ENCODE results near the gene KRTCAP2. TPM values are rescaled to one million over a fixed set of nuclear protein-coding genes. Genes with fewer than 3 reads are reported as not detected.

The KRTCAP2 gene
- total RNA-seq, 6 experiments from 2014 or later: 231 to 351 (median 285) TPM

DNA sequence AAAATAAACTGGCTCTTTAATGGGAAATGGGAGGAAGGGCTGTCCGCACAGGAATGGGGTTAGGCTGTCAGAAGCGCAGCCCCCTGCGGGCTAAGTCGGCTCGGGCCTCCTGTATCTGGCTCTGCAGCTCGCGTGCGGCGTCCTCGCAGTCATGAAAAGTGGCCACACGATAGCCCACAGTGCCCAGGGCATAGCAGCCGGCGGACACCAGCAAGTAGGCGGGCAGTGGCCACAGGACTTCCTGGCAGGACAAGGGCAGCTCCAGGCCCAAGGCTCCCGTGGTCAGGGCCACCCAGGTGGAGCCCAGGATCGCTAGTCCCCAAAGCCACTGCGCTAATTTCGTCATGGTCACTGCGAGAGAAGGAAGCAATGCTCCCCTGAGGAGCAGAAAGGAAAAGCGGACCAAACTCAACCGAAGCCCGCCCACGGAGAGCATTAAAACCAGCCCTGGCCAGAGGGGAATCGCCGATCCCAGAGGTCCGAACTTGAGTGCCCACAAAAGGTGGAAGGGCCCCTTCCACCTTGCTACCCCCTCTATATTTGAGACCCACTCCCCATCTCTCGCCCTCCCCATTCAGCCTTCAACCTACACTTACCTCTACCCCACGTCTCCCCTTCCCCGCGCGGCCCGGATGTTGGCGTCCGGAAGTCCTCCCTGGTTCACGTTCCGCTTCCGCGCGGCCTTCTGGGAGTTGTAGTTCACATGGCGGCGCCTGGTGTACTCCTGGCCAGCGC lies 33.0 kb downstream of the KRTCAP2 start, which contains the start of gene DPM3:
Gene DPM3 (minus strand): TSS at position 637 of the 735 bp plus-strand sequence. CDS start 291 bp downstream, at position 346.
- H3K4me3 Mint-ChIP-seq: peak within 1 kb of the TSS; percentile 98
- H3K27me3 Mint-ChIP-seq (ENCODE audit: insufficient read depth): peaks cover 9% of the 10 kb centered on the region
- DNase-seq: peak; percentile 65
- peaks cover 29% of the 10 kb centered on the region for H3K4me1 Mint-ChIP-seq (ENCODE audit: low read depth)
- peak within 1 kb of the TSS; percentile 89 for H3K27ac Mint-ChIP-seq
- TF ChIP-seq, protein P1, sequence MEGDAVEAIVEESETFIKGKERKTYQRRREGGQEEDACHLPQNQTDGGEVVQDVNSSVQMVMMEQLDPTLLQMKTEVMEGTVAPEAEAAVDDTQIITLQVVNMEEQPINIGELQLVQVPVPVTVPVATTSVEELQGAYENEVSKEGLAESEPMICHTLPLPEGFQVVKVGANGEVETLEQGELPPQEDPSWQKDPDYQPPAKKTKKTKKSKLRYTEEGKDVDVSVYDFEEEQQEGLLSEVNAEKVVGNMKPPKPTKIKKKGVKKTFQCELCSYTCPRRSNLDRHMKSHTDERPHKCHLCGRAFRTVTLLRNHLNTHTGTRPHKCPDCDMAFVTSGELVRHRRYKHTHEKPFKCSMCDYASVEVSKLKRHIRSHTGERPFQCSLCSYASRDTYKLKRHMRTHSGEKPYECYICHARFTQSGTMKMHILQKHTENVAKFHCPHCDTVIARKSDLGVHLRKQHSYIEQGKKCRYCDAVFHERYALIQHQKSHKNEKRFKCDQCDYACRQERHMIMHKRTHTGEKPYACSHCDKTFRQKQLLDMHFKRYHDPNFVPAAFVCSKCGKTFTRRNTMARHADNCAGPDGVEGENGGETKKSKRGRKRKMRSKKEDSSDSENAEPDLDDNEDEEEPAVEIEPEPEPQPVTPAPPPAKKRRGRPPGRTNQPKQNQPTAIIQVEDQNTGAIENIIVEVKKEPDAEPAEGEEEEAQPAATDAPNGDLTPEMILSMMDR (IDR thresholded peaks at IDR 0.05): no peak
- H3K36me3 Mint-ChIP-seq (ENCODE audit: low read depth): peaks cover 14% of the 10 kb centered on the region
- H3K9me3 Mint-ChIP-seq: no peaks in the 10 kb centered on the region

DNA sequence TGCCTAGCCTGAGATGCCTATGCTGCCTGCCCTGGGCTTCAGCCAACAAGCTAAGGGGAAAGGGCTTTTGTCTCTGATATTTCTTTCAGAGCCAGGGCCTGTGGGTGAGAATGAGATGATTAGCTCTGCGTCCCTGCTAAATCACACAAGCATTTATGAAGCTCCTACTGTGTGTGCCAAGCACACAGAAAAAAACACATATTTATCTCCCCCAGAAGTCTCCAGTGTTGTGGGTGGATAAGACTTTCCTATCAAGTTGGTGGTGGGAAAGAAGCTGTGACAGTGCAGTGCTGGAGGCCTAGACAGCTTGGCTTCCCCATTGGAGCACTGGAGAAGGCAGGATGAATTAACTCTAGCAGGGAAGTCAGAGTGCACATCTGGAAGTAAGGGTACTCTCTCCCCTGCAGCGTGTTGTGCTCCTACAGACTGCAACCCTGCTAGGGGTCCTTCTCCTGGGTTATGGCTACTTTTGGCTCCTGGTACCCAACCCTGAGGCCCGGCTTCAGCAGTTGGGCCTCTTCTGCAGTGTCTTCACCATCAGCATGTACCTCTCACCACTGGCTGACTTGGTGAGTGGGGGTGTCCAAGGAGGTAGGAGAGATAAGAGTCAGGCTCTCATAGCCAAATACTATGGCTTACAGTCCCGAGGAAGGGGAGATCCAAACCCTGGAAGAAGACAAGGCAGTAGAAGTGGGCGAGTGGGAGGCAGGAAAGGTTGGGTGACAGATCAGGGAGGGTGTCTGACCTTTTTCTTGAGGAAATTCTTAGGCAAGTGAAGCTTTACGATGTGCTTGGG lies 35.8 kb downstream of the KRTCAP2 start:
- Mint-ChIP-seq H3K9me3 (no peaks in the 10 kb centered on the region), H3K36me3 (ENCODE audit: low read depth) (peaks cover 14% of the 10 kb centered on the region), H3K27me3 (ENCODE audit: insufficient read depth) (peaks cover 7% of the 10 kb centered on the region; the same call in 1 of the 2 replicates), H3K4me1 (ENCODE audit: low read depth) (peaks cover 36% of the 10 kb centered on the region), H3K4me3 (peak overlapping the region; percentile 95), H3K27ac (peak overlapping the region; percentile 99)
- no peak for DNase-seq
- TF ChIP-seq, protein P1 (IDR thresholded peaks at IDR 0.05): no peak

DNA sequence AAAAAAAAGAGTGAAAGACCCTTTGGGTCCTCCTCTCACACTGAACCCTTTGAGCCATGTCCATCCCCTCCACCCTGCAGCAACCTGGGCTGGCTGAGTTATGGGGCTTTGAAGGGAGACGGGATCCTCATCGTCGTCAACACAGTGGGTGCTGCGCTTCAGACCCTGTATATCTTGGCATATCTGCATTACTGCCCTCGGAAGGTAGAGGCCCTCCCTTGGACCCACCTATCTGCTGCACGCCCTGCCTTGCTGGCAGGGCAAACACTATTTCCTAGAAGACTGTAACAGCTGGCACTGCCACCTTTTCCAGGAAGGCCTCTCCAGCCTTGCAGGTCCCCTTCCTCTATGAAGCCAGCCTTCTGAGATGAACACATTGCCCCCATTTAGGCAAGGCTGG lies 36.4 kb downstream of the KRTCAP2 start:
- TF ChIP-seq, protein P1 (IDR thresholded peaks at IDR 0.05): no peak
- H3K36me3 Mint-ChIP-seq (ENCODE audit: low read depth): peaks cover 14% of the 10 kb centered on the region
- peaks cover 7% of the 10 kb centered on the region for H3K27me3 Mint-ChIP-seq (ENCODE audit: insufficient read depth)
- DNase-seq: no peak
- peak overlapping the region; percentile 99 for H3K27ac Mint-ChIP-seq
- no peaks in the 10 kb centered on the region for H3K9me3 Mint-ChIP-seq
- H3K4me1 Mint-ChIP-seq (ENCODE audit: low read depth): peaks cover 36% of the 10 kb centered on the region
- H3K4me3 Mint-ChIP-seq: peak overlapping the region; percentile 95

DNA sequence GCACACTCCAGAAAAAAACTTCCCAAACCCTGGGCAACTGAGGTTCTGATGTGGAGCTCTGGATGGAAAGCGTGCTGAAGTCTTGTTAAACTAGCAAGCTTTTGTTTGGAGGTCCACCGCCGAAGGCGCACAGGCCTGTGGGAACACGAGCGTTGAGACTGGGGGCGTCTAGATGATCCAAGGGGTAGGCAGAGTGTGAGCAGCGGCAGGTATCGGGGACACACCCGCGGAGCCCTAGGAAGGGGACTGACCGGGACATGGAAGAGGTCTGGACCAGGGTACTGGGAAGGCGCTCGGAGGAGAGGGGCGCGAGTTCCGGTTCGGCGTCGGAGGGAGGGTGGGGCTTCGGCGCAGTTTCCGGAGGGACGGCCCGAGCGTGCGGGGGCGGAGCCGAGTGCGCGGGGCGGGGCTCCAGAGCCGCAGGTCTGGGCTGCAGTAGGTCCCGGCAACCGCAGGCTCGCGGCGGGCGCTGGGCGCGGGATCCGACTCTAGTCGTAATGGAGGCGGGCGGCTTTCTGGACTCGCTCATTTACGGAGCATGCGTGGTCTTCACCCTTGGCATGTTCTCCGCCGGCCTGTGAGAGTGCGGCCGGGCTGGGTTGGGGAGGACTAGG lies 37.6 kb downstream of the KRTCAP2 start, which contains the start of gene SLC50A1:
Gene SLC50A1 (plus strand): TSS at position 438 of the 614 bp plus-strand sequence. CDS start 60 bp downstream, at position 498.
- Mint-ChIP-seq H3K36me3 (ENCODE audit: low read depth) (peaks cover 14% of the 10 kb centered on the region), H3K4me3 (peak within 1 kb of the TSS; percentile 95), H3K27me3 (ENCODE audit: insufficient read depth) (peaks cover 2% of the 10 kb centered on the region), H3K27ac (peak within 1 kb of the TSS; percentile 99), H3K9me3 (no peaks in the 10 kb centered on the region), H3K4me1 (ENCODE audit: low read depth) (peaks cover 36% of the 10 kb centered on the region)
- TF ChIP-seq, protein P1 (IDR thresholded peaks at IDR 0.05): no peak
- DNase-seq: peak; percentile 94

DNA sequence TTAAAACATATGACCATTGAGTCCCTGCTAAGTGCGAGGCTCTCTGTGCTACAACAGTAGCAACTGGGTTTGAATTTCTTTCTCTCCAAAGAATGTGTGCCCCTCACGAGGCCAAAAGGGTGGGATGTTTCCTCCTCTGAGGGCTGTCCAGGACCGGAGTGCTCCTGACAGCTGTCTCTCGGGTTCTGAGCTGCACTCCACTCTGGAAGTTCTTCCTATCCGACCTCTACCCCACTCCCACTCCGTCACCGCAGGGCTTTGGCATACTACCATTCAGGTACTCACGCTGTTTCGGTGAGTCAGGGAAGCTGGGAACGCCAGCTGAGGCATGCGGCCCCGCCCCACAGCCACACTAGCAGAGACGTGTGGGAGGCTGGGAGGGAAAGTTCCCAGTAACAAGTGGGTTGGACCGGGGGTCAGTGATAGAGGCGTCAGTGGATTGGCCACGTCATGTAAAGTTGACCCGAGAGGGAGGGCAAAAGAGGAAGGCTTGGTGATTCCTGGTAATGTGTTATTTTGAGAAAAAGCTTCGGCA lies 38.2 kb downstream of the KRTCAP2 start:
- Mint-ChIP-seq H3K36me3 (ENCODE audit: low read depth) (peaks cover 14% of the 10 kb centered on the region), H3K27ac (peak overlapping the region; percentile 99), H3K4me1 (ENCODE audit: low read depth) (peaks cover 37% of the 10 kb centered on the region), H3K27me3 (ENCODE audit: insufficient read depth) (peaks cover 2% of the 10 kb centered on the region), H3K4me3 (peak overlapping the region; percentile 95), H3K9me3 (no peaks in the 10 kb centered on the region)
- peak; percentile 92 for DNase-seq
- TF ChIP-seq, protein P1 (IDR thresholded peaks at IDR 0.05): no peak

Data from HFFc6 (cell line).